Keratinocyte (primary cell): ENCODE measurements around the gene TRPM1. TPM values are rescaled to one million over a fixed set of nuclear protein-coding genes. Genes with fewer than 3 reads are reported as not detected.

Experiments used
- DNase-seq: peaks from one replicate; pipeline ENCODE4 v3.0.0-alpha.2; 2011; ENCODE audit warnings: low read depth, missing footprints, low spot score
- FAIRE-seq: peaks from 2 replicates; lab custom pipeline; 2011; peaks lifted over from hg19 to GRCh38; lab: Jason Lieb, UNC
- H2AFZ ChIP-seq: 2 replicates; pipeline ENCODE4 v1.6.0; 2012; ENCODE audit warnings: low read length, control low read depth, inconsistent platforms; ENCODE audit not compliant: control insufficient read depth
- H3K27ac ChIP-seq: 2 replicates; pipeline ENCODE4 v1.5.1; 2011; ENCODE audit warnings: low read length; ENCODE audit not compliant: control insufficient read depth, insufficient read depth
- H3K27me3 ChIP-seq: 3 replicates; pipeline ENCODE4 v1.6.0; 2011; ENCODE audit warnings: low read length; ENCODE audit not compliant: control insufficient read depth, insufficient read depth; ENCODE audit errors: extremely low read depth
- H3K36me3 ChIP-seq, 2 experiments: 2 replicates in 1 of 2; 3 replicates in 1 of 2; pipeline ENCODE4 v1.5.1; 2011; ENCODE audit warnings: low read length in 2 of 2, mild to moderate bottlenecking in 1 of 2; ENCODE audit not compliant: control insufficient read depth in 2 of 2, insufficient read depth in 2 of 2; ENCODE audit errors: extremely low read depth in 1 of 2
- H3K4me1 ChIP-seq: 3 replicates; pipeline ENCODE4 v1.5.1; 2011; ENCODE audit warnings: low read length; ENCODE audit not compliant: control insufficient read depth, insufficient read depth; ENCODE audit errors: extremely low read depth
- H3K4me2 ChIP-seq: 3 replicates; pipeline ENCODE4 v1.6.0; 2011; ENCODE audit warnings: low read depth, low read length; ENCODE audit not compliant: control insufficient read depth, insufficient read depth; ENCODE audit errors: extremely low read depth
- H3K4me3 ChIP-seq, 3 experiments: fragments of 200-600 bp in 1 of 3; sonication (generic) in 1 of 3; 2 replicates in 2 of 3; 3 replicates in 1 of 3; pipeline ENCODE4 v1.5.1; 2011 to 2016; ENCODE audit warnings: low read length in 3 of 3, mild to moderate bottlenecking in 3 of 3, control low read depth in 2 of 3, inconsistent platforms in 1 of 3, low read depth in 1 of 3, mixed read lengths in 1 of 3, mixed run types in 1 of 3, moderate library complexity in 1 of 3; ENCODE audit not compliant: control insufficient read depth in 2 of 3, insufficient read depth in 2 of 3; ENCODE audit errors: extremely low read depth in 1 of 3
- H3K79me2 ChIP-seq: 2 replicates; pipeline ENCODE4 v1.6.0; 2012; ENCODE audit warnings: low read length; ENCODE audit not compliant: control insufficient read depth, insufficient read depth
- H3K9ac ChIP-seq: 3 replicates; pipeline ENCODE4 v1.6.0; 2011; ENCODE audit warnings: low read length; ENCODE audit not compliant: control insufficient read depth, insufficient read depth; ENCODE audit errors: extremely low read depth
- H3K9me1 ChIP-seq: 3 replicates; pipeline ENCODE4 v1.6.0; 2011; ENCODE audit warnings: low read length; ENCODE audit not compliant: control insufficient read depth, insufficient read depth; ENCODE audit errors: extremely low read depth
- H3K9me3 ChIP-seq: 2 replicates; pipeline ENCODE4 v1.5.1; 2012; ENCODE audit warnings: low read depth, low read length; ENCODE audit not compliant: control insufficient read depth
- H4K20me1 ChIP-seq: 3 replicates; pipeline ENCODE4 v1.6.0; 2011; ENCODE audit warnings: low read length; ENCODE audit not compliant: control insufficient read depth, insufficient read depth; ENCODE audit errors: extremely low read depth
- EZH2 ChIP-seq: IDR thresholded peaks from one replicate; pipeline ENCODE4 v1.6.1; 2012; ENCODE audit warnings: inconsistent platforms, mild to moderate bottlenecking, low read length, moderate library complexity
- dilution Hi-C: fragments of 300-500 bp; cut with MboI; formaldehyde crosslinking; loops from one replicate; pipeline ENCODE4 v1.7.0; 2020; ENCODE audit warnings: low sequenced_read_pairs; ENCODE audit not compliant: extremely low pct_ligation_motif_present
- polyA plus RNA-seq, 5 experiments: library from polyadenylated mRNA; depleted of rRNA in 3 of 5; stranded (reverse) in 3 of 5; stranded (forward) in 1 of 5; unstranded in 1 of 5; fragments of >200 nt; gene quantifications; 1 replicate in 1 of 5; 2 replicates in 3 of 5; 3 replicates in 1 of 5; pipeline versions ENCODE4 v1.2.1 to v1.2.3, GENCODE V29; 2011 to 2012; ENCODE audit warnings: missing spikeins in 2 of 5, low read depth in 1 of 5, low replicate concordance in 1 of 5
- TF ChIP-seq, protein P1 (sequence below), 3 experiments: IDR thresholded peaks in 1 of 3; conservative IDR thresholded peaks in 1 of 3; optimal IDR thresholded peaks in 1 of 3; 2 replicates in 2 of 3; 3 replicates in 1 of 3; pipeline versions ENCODE3 to v1.5.1; 2011; ENCODE audit warnings: low read length in 3 of 3, mild to moderate bottlenecking in 3 of 3, moderate library complexity in 2 of 3, control low read depth in 1 of 3, inconsistent platforms in 1 of 3; ENCODE audit not compliant: insufficient read depth in 2 of 3; ENCODE audit errors: extremely low read depth in 1 of 3

Gene TRPM1
- polyA plus RNA-seq, 1 donor (not counting 4 experiments of a cell fraction or from before 2014, with no cell fraction given) = 0.17 TPM

DNA sequence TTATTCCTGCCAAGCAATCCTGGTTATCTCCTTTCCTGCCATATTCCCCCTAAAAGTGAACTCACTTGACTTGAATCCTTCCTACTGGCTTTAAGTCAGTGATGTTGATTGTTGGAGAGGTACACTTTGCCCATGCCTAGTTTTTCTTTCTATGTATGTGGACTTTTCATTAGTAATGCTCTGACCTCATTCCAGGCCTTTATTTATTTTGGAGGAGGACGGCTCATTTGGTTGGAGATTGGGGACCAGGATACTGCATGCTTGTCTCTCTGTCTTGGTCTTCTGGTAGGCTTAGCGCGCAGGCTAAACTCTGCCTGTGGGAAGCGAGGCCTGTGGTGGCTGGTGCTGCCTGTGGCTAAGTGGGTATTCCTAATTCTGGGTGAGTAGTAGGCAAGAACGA lies 81.0 kb downstream of the TRPM1 start:
- no peaks in the 10 kb centered on the region for H3K27me3 ChIP-seq
- no peak overlapping the region for H3K9ac ChIP-seq
- H2AFZ ChIP-seq = no peak overlapping the region
- no peak for DNase-seq
- FAIRE-seq = no peak
- H3K4me3 ChIP-seq = no peak overlapping the region
- dilution Hi-C loops = no loop called here
- no peaks in the 10 kb centered on the region for H3K79me2 ChIP-seq
- peaks cover 33% of the 10 kb centered on the region for H3K4me1 ChIP-seq
- no peaks in the 10 kb centered on the region for H3K9me3 ChIP-seq
- H3K4me2 ChIP-seq = no peak overlapping the region
- no peaks in the 10 kb centered on the region for H3K36me3 ChIP-seq
- H3K9me1 ChIP-seq = no peaks in the 10 kb centered on the region
- no peak for TF ChIP-seq EZH2
- TF ChIP-seq, protein P1, sequence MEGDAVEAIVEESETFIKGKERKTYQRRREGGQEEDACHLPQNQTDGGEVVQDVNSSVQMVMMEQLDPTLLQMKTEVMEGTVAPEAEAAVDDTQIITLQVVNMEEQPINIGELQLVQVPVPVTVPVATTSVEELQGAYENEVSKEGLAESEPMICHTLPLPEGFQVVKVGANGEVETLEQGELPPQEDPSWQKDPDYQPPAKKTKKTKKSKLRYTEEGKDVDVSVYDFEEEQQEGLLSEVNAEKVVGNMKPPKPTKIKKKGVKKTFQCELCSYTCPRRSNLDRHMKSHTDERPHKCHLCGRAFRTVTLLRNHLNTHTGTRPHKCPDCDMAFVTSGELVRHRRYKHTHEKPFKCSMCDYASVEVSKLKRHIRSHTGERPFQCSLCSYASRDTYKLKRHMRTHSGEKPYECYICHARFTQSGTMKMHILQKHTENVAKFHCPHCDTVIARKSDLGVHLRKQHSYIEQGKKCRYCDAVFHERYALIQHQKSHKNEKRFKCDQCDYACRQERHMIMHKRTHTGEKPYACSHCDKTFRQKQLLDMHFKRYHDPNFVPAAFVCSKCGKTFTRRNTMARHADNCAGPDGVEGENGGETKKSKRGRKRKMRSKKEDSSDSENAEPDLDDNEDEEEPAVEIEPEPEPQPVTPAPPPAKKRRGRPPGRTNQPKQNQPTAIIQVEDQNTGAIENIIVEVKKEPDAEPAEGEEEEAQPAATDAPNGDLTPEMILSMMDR (optimal IDR thresholded peaks at IDR 0.05 in 1 of 3, IDR thresholded peaks at IDR 0.05 in 1 of 3, conservative IDR thresholded peaks at IDR 0.05 in 1 of 3; ENCODE audit: extremely low read depth in 1 of 3, insufficient read depth in 2 of 3, low read length in 3 of 3) = no peak
- H3K27ac ChIP-seq = no peak overlapping the region
- no peaks in the 10 kb centered on the region for H4K20me1 ChIP-seq

DNA sequence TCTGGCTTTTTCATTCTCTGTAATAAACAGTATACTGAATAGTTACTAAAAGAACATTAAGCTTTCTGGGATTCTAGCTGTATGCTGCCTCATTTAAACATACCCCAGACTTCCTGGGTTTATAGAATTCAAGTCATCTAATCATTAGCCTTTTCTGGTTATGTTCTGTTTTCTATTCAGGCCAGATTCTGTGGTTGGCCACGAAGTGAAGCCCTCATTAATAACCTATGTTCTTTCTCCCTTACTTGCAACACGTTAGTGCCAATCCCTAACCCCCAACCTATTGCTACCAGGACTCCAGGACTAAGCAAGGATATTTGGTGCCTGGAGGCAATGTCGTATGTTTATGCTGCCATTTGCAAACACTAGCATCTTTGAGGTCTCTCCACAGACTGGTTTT lies 81.5 kb downstream of the TRPM1 start:
- no peaks in the 10 kb centered on the region for H3K9me3 ChIP-seq
- no peak for TF ChIP-seq EZH2
- TF ChIP-seq, protein P1 (optimal IDR thresholded peaks at IDR 0.05 in 1 of 3, IDR thresholded peaks at IDR 0.05 in 1 of 3, conservative IDR thresholded peaks at IDR 0.05 in 1 of 3; ENCODE audit: extremely low read depth in 1 of 3, insufficient read depth in 2 of 3, low read length in 3 of 3) = no peak
- dilution Hi-C loops = no loop called here
- DNase-seq (no peak), FAIRE-seq (peak; percentile 29)
- no peak overlapping the region for H3K9ac ChIP-seq
- no peaks in the 10 kb centered on the region for H3K36me3 ChIP-seq
- H3K27me3 ChIP-seq = no peaks in the 10 kb centered on the region
- H2AFZ ChIP-seq = no peak overlapping the region
- no peaks in the 10 kb centered on the region for H3K79me2 ChIP-seq
- no peak overlapping the region for H3K4me3 ChIP-seq
- H3K9me1 ChIP-seq = no peaks in the 10 kb centered on the region
- no peaks in the 10 kb centered on the region for H4K20me1 ChIP-seq
- H3K27ac ChIP-seq = no peak overlapping the region
- H3K4me2 ChIP-seq = no peak overlapping the region
- H3K4me1 ChIP-seq = peaks cover 29% of the 10 kb centered on the region
